CD4-positive, alpha-beta T cell treated with Interleukin-1 beta for 1 hour (primary cell): ENCODE data around the gene GPR3.
A peak's percentile ranks its signal among the peaks of the same experiment; 100 is the strongest.

Experiments used
- DNase-seq, 2 donors: peaks; one replicate each; pipeline ENCODE4 v3.0.0-alpha.2; 2020 to 2022

Gene GPR3

GRCh38 chr1:27359822-27360158, 32.6 kb upstream of the GPR3 start:
- DNase-seq = no peak

GRCh38 chr1:27360159-27361043, 32.0 kb upstream of the GPR3 start:
- DNase-seq = peak; percentile 49 to 65

GRCh38 chr1:27361044-27361402, 31.4 kb upstream of the GPR3 start:
- DNase-seq = no peak

- DNase-seq = no peak
Measured at GRCh38 chr1:27361553-27361952, 30.9 kb upstream of the GPR3 start.

- DNase-seq = no peak
Measured at GRCh38 chr1:27363766-27364695, 28.4 kb upstream of the GPR3 start.

DNA sequence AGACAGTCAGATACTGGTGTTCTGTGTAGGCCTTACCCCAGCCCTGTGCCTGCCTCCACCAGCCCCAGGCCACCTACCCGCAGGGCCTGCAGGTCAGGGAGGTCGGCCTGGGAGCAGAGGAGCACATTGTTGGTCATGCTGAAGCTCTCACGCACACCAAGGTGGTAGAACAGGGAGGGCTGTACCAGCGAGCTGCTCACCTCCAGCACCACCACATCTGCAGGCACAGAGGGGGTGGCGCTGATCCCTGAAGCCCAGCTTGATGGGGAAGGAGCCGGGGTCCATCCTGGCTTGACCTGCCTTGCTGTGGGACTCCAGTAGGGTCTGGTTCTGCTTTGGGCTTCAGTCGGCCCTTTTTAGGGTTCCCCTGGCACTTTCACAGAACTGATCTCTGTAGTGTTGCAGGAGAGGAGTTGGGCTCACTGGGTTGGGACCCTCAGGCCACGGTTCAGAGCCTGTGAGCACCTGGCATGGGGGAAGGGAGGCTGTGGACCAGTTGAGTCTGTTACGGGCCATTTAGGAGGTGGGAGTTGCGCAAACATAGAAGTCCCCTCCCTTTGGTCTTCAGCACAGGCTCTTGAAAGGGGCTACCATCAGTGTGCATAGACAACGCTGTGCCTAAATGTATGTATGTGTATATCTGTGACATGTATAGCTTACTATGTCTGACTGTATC, 27.6 kb upstream of the GPR3 start:
- no peak for DNase-seq

DNA sequence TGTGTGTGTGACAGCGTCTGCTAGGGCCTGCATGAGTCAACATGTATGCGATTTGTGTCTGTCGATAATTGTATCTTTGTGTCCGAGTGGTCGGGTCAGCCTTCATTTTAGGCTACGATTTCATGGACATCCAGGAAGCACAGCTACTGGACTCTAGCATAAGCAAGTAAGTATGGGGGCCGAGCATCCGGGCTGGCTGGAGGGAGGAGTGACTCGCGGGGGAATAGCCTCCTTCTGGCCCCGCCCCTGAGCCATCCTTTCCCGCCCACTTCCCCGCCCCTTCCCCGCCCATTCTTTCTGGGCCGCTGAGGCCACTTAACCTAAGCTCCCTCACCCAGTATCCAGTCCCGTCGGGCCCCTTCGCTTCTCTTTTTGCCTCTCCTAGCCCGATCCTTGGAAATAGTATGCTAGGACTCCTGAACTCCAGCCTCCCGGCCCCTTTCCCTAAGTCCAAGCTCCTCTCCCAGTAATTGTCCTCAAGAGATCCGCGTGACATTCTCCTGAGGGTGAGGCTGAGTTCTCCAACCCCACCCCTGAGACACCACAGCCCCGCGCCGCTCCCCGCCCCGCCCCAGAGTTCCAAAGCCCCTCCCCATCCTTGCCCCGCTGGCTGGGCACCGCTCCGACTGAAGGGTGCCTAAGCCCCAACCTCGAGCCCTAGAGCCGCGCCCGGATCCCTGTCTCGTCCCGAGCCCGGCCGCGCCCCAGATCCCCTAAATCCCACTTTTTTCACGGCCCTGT, 26.9 kb upstream of the GPR3 start:
- peak; percentile 77 to 82 for DNase-seq

GRCh38 chr1:27366113-27366410, 26.4 kb upstream of the GPR3 start:
- peak; percentile 64 to 71 for DNase-seq

DNA sequence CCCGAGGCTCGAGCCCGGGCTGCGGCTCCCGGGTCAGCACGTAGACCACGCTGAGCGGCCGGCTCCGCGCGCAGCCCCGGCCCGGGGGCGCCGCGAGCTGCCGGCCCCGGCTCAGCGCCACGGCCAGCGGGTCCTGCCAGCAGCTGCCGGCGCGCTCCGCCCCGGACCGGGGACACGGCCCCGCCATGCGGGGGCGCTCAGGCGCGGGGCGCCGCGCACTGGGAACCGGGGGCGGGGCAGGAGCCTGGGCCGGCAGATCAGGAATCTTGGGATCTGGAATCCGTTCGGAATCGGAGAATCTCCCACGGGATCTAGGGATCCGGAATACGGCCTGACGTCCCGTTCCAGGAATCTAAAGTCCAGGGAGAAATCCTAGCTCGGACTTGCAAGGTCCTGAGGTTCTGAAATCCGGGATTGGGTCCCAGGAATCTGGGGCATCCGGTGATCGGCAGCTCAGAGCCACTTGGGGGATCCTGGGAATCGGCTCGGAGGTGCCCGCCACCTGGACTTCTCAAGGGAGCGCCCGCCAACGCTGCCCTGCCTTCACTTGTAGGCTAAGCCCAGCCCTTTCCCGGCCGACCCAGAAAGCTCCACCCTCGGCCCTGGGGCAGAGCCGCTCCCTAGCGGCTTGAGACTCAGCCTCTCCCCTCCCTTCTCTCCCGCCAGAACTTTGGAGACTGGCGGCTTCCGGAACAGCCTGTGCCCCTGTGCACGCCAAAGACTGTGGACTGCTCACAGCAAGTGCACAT, 25.8 kb upstream of the GPR3 start, which contains the start of gene MAP3K6:
TSS of gene MAP3K6 (minus strand) at position 551 of the 749 bp plus-strand sequence. CDS start at position 187, 364 bp downstream.
- peak; percentile 36 to 37 for DNase-seq

DNA sequence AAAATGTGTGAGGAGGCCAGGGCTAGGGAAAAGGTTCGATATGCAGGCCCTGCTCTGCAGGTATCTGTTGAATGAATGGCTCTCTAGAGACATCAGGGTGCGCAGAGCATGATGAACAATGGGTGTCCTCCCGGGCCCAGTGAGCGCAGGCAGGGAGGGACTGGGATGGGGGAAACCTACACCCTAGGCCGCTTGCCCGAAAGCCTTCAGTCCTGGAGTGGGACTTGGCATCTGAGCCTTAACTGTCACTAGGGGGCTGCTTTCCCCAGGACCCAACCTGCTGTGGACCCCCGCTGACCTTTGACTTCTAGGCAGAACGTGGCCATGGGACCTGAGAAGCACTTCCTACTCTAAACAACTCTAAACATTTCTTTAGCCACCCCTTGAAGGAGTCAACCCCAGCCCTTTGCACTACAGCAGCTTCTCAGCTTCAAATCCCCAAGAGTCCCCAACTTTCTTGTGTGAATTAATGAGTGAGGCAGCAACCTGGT, 25.2 kb upstream of the GPR3 start:
- no peak for DNase-seq

- peak in 1 of 2 donors; percentile 20 for DNase-seq
Measured at GRCh38 chr1:27368869-27369582, 23.4 kb upstream of the GPR3 start.

DNA sequence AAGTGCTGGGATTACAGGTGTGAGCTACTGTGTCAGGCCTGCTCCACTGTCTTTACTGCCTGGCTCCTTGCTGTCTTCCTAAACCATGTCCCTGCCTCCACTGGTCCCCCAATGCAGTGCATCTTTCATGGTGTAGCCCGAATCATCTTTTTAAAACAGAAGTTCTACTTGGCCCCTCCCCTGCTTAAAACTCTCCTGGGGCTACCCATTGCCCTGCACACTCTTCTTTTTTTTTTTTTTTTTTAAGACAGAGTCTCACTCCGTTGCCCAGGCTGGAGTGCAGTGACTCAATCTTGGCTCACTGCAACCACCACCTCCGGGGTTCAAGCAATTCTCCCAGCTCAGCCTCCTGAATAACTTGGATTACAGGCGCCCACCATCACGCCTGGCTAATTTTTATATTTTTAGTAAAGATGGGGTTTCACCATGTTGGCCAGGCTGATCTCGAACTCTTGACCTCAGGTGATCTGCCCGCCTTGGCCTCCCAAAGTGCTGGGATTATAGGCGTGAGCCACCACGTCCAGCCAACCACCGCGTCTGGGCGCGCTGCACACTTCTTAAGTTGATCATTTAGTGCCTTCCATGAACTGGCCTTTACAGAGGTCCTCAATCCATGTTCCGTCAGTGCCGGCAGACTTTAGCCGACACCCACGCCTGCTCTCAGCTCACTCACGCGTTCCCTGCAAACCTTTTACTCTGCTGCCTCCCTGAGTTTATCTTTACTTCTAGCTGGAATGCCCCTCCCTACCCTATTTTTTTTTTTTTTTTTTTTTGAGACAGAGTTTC, 20.2 kb upstream of the GPR3 start:
- no peak for DNase-seq

- no peak for DNase-seq
Measured at GRCh38 chr1:27372808-27373690, 19.4 kb upstream of the GPR3 start.

DNA sequence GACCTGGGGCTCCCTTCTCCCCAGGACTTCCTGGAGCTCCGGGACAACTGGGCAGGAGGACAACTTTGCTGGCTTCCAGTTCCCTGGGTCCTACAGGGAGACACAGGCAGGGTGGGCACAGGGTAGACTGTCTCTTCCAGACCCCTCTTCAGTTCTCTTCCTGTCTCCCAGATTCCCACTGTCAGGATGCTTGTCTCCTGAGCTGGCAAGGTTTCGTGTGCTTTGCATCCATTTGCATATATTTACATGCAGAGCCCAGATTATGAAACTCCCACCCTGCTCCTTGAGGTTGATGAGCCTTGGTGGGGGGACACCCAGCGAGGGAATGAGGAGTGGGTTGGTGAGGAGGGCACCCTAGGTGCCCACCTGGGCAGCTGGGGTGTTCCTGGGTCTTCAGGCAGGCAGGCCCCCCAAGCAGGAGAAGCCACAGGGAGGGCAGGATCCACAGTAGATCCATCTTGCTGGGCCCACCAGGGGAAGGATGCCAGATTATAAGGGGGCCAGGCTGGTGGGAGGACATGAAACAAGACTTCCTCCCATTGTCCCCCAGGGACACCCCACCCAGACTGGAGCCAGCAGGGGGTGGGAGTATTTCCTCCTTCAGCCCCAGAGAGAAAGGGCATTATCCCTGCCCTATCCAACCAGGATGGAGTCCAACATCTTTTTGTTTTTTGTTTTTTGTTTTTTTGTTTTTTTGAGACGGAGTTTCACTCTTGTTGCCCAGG, 17.9 kb upstream of the GPR3 start, which contains the start of gene FCN3:
TSS of gene FCN3 (minus strand) at position 463 of the 725 bp plus-strand sequence. CDS start at position 457, 6 bp downstream.
- no peak for DNase-seq

- no peak for DNase-seq
Measured at GRCh38 chr1:27377760-27378495, 14.5 kb upstream of the GPR3 start.

GRCh38 chr1:27379564-27380122, 12.8 kb upstream of the GPR3 start:
- DNase-seq = no peak

DNA sequence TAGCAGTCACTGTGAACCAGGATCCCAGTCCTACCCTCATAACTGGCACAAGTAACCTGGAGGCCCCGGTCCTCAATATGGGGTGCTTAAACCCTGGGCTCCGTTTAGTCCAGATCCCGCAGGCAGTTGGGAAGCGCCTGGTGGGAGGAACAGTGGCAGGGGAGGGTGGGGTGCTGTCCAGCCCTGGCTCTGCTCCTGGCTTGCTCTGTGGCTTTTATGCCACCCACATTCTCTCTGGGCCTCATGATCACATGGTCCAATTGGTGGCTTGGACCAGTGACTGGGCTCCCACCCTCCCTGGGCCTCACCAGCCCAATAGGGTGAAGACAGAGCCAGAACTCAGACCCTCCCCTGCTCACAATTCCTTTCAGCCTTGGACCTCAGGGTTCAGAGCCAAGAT, 12.2 kb upstream of the GPR3 start:
- no peak for DNase-seq
